HepG2 (cell line): ENCODE data around the gene ATE1. TPM values are rescaled to one million over a fixed set of nuclear protein-coding genes. Genes with fewer than 3 reads are reported as not detected.
A peak's percentile ranks its signal among the peaks of the same experiment; 100 is the strongest.

ENCODE experiments used
- ARNT2 ChIP-seq: sonication (generic); formaldehyde crosslinking; IDR thresholded peaks from 2 replicates; pipeline ENCODE4 v1.8.0; 2022; ENCODE audit warnings: mild to moderate bottlenecking, low read depth, missing genetic modification reagents, moderate library complexity
- ISL2 ChIP-seq: sonication (generic); formaldehyde crosslinking; IDR thresholded peaks from 2 replicates; pipeline ENCODE4 v1.5.0; 2020; ENCODE audit warnings: missing genetic modification reagents
- NFYC ChIP-seq: IDR thresholded peaks from 2 replicates; pipeline ENCODE4 v1.6.1; 2016; ENCODE audit warnings: missing genetic modification reagents, missing compliant biosample characterization
- NRL ChIP-seq: sonication (generic); formaldehyde crosslinking; IDR thresholded peaks from 2 replicates; pipeline ENCODE4 v1.5.0; 2020; ENCODE audit warnings: missing genetic modification reagents, mild to moderate bottlenecking, moderate library complexity, borderline replicate concordance
- PCBP2 ChIP-seq: fragments of 200-400 bp; formaldehyde crosslinking; optimal IDR thresholded peaks from 2 replicates; pipeline ENCODE3; 2018; ENCODE audit warnings: low read length, low read depth; ENCODE audit not compliant: poor library complexity, severe bottlenecking
- PLRG1 ChIP-seq: fragments of 450-650 bp; conservative IDR thresholded peaks from 2 replicates; pipeline ENCODE4 v1.6.1; 2016
- SCMH1 ChIP-seq: sonication (generic); formaldehyde crosslinking; IDR thresholded peaks from 2 replicates; pipeline ENCODE4 v1.9.0; 2021; ENCODE audit warnings: missing genetic modification reagents, mild to moderate bottlenecking, borderline replicate concordance
- SMYD3 ChIP-seq: sonication (generic); formaldehyde crosslinking; IDR thresholded peaks from 2 replicates; pipeline ENCODE4 v1.8.1; 2023; ENCODE audit warnings: mild to moderate bottlenecking, missing genetic modification reagents
- TAF15 ChIP-seq: fragments of 200-400 bp; formaldehyde crosslinking; IDR thresholded peaks from one replicate; pipeline ENCODE4 v1.6.1; 2018; ENCODE audit warnings: mild to moderate bottlenecking, low read depth, low read length; ENCODE audit not compliant: poor library complexity, severe bottlenecking
- YEATS2 ChIP-seq: sonication (generic); formaldehyde crosslinking; IDR thresholded peaks from 2 replicates; pipeline ENCODE4 v1.4.0; 2020; ENCODE audit warnings: missing genetic modification reagents, borderline replicate concordance
- YY1 ChIP-seq: IDR thresholded peaks from 2 replicates; pipeline ENCODE4 v1.6.1; 2011; ENCODE audit warnings: low read length, low read depth, moderate library complexity, mild to moderate bottlenecking; ENCODE audit not compliant: insufficient read depth, insufficient replicate concordance
- ZEB1 ChIP-seq: IDR thresholded peaks from 2 replicates; pipeline ENCODE4 v1.6.1; 2012; ENCODE audit warnings: mild to moderate bottlenecking, low read depth, inconsistent platforms; ENCODE audit not compliant: insufficient replicate concordance
- ZFP90 ChIP-seq: sonication (generic); formaldehyde crosslinking; IDR thresholded peaks from 2 replicates; pipeline ENCODE4 v1.8.0; 2022; ENCODE audit warnings: missing genetic modification reagents, mild to moderate bottlenecking, inconsistent platforms, borderline replicate concordance
- ZFY ChIP-seq: sonication (generic); formaldehyde crosslinking; IDR thresholded peaks from 2 replicates; pipeline ENCODE4 v1.4.0; 2020; ENCODE audit warnings: missing genetic modification reagents
- ZHX1 ChIP-seq: sonication (generic); formaldehyde crosslinking; IDR thresholded peaks from 2 replicates; pipeline ENCODE4 v1.8.1; 2022; ENCODE audit warnings: low read depth, mild to moderate bottlenecking, missing genetic modification reagents
- ZNF17 ChIP-seq: sonication (generic); formaldehyde crosslinking; IDR thresholded peaks from 2 replicates; pipeline ENCODE4 v1.5.0; 2020; ENCODE audit warnings: mild to moderate bottlenecking, missing genetic modification reagents
- ZNF232 ChIP-seq: sonication (generic); formaldehyde crosslinking; IDR thresholded peaks from 2 replicates; pipeline ENCODE4 v1.4.0; 2020; ENCODE audit warnings: missing genetic modification reagents, borderline replicate concordance
- ZNF274 ChIP-seq: sonication (generic); formaldehyde crosslinking; IDR thresholded peaks from 2 replicates; pipeline ENCODE4 v1.5.1; 2020; ENCODE audit warnings: mild to moderate bottlenecking, missing genetic modification reagents
- ZNF282 ChIP-seq: fragments of 450-650 bp; IDR thresholded peaks from 2 replicates; pipeline ENCODE4 v1.6.1; 2018; ENCODE audit not compliant: partially characterized antibody
- ZNF30 ChIP-seq: sonication (generic); formaldehyde crosslinking; IDR thresholded peaks from 2 replicates; pipeline ENCODE4 v1.5.0; 2020; ENCODE audit warnings: mild to moderate bottlenecking, missing genetic modification reagents
- ZNF460 ChIP-seq: sonication (generic); formaldehyde crosslinking; IDR thresholded peaks from 2 replicates; pipeline ENCODE4 v1.5.1; 2020; ENCODE audit warnings: missing genetic modification reagents, mild to moderate bottlenecking, borderline replicate concordance
- ZNF564 ChIP-seq: sonication (generic); formaldehyde crosslinking; IDR thresholded peaks from 2 replicates; pipeline ENCODE4 v1.8.1; 2023; ENCODE audit warnings: mild to moderate bottlenecking, missing genetic modification reagents
- ZNF570 ChIP-seq: sonication (generic); formaldehyde crosslinking; IDR thresholded peaks from 2 replicates; pipeline ENCODE4 v1.4.0; 2020; ENCODE audit warnings: mild to moderate bottlenecking, missing genetic modification reagents, borderline replicate concordance
- ZNF720 ChIP-seq: sonication (generic); formaldehyde crosslinking; IDR thresholded peaks from 2 replicates; pipeline ENCODE4 v1.4.0; 2020; ENCODE audit warnings: missing genetic modification reagents
- ZNF766 ChIP-seq: sonication (generic); formaldehyde crosslinking; IDR thresholded peaks from 2 replicates; pipeline ENCODE4 v1.5.0; 2020; ENCODE audit warnings: missing genetic modification reagents, borderline replicate concordance
- ZNF773 ChIP-seq: sonication (generic); formaldehyde crosslinking; IDR thresholded peaks from 2 replicates; pipeline ENCODE4 v1.4.0; 2020; ENCODE audit warnings: missing genetic modification reagents, borderline replicate concordance
- ZNF775 ChIP-seq: sonication (generic); formaldehyde crosslinking; IDR thresholded peaks from 2 replicates; pipeline ENCODE4 v1.4.0; 2020; ENCODE audit warnings: missing genetic modification reagents, mild to moderate bottlenecking, moderate library complexity, borderline replicate concordance
- ZNF800 ChIP-seq: sonication (generic); formaldehyde crosslinking; IDR thresholded peaks from 2 replicates; pipeline ENCODE4 v1.4.0; 2020; ENCODE audit warnings: missing genetic modification reagents
- ZNF816 ChIP-seq: sonication (generic); formaldehyde crosslinking; IDR thresholded peaks from 2 replicates; pipeline ENCODE4 v1.8.0; 2022; ENCODE audit warnings: missing genetic modification reagents, mild to moderate bottlenecking, borderline replicate concordance
- ZNF841 ChIP-seq: sonication (generic); formaldehyde crosslinking; IDR thresholded peaks from 2 replicates; pipeline ENCODE4 v1.8.1; 2023; ENCODE audit warnings: missing genetic modification reagents, borderline replicate concordance
- polyA plus RNA-seq, 8 experiments: library from polyadenylated mRNA; depleted of rRNA in 3 of 8; stranded (reverse) in 7 of 8; unstranded in 1 of 8; fragments of >200 nt; fragmentation: Illumina TruSeq in 4 of 8; extraction: Trizol in 4 of 8; gene quantifications; 2 replicates each; pipeline versions ENCODE4 v1.2.1 to v1.2.3, GENCODE V29; 2011 to 2016; ENCODE audit warnings: low read depth in 4 of 8, missing spikeins in 1 of 8, mixed read lengths in 1 of 8; ENCODE audit not compliant: insufficient read depth in 1 of 8
- total RNA-seq, 5 experiments: library from RNA; depleted of rRNA; stranded (reverse); fragments of >200 nt; fragmentation: Illumina TruSeq; extraction: Trizol; gene quantifications; 2 replicates each; pipeline ENCODE4 v1.2.3, GENCODE V29; 2016; ENCODE audit warnings: low read depth in 1 of 5

Gene ATE1
- total and polyA plus RNA-seq, 2 of the 13 experiments (the other 11 are each of a cell fraction or from before 2014, with no cell fraction given), result 17.5 to 42.2 TPM

GRCh38 chr10:121928528-121928884 lies 675 bp upstream of the ATE1 start (continued):
- TF ChIP-seq ZNF570 (CRISPR knock-in tag) (no peak), SCMH1 (CRISPR knock-in tag) (no peak), YEATS2 (no peak), ZNF773 (CRISPR knock-in tag) (no peak), TAF15 (peak; percentile 1), ZNF17 (CRISPR knock-in tag) (no peak), YY1 (no peak), SMYD3 (CRISPR knock-in tag) (no peak), ZNF282 (no peak), NFYC (no peak), ZFP90 (CRISPR knock-in tag) (no peak), ZNF564 (CRISPR knock-in tag) (no peak; the same call in 1 of the 2 replicates), ARNT2 (CRISPR knock-in tag) (no peak), ZNF30 (CRISPR knock-in tag) (peak; percentile 42; the same call in 1 of the 2 replicates), NRL (CRISPR knock-in tag) (no peak), ZHX1 (no peak), ZEB1 (no peak), ZNF800 (CRISPR knock-in tag) (peak; percentile 64; the same call in 1 of the 2 replicates), ZNF232 (no peak), ZNF460 (CRISPR knock-in tag) (no peak), ISL2 (no peak), ZNF274 (no peak), ZNF720 (CRISPR knock-in tag) (no peak), ZNF841 (CRISPR knock-in tag) (no peak), ZNF816 (CRISPR knock-in tag) (no peak), PCBP2 (no peak), ZNF775 (no peak), ZNF766 (CRISPR knock-in tag) (no peak), PLRG1 (no peak), ZFY (CRISPR knock-in tag) (no peak)
